Heart left ventricle (tissue), 13 donors: ENCODE results near the gene HSPA12A.

Experiments used
- POLR2A ChIP-seq, 2 donors: fragments of 450-650 bp; IDR thresholded peaks; one replicate each; pipeline ENCODE4 v1.6.1; 2017; ENCODE audit warnings: antibody characterized with exemption in 2 of 2, mild to moderate bottlenecking in 2 of 2, moderate library complexity in 2 of 2
- TF ChIP-seq, protein P1 (sequence below), 12 donors: fragments of 200-600 bp; sonication (generic) in 4 of 12; IDR thresholded peaks; one replicate each; pipeline versions ENCODE4 v1.5.0 to v1.8.0; 2018 to 2022; ENCODE audit warnings: antibody characterized with exemption in 12 of 12, mild to moderate bottlenecking in 5 of 12
- donor health status: ischemic (EF 13 %, LVEDD 7.1; RV severe dilation, severe dysfunction).
- donor health status: DM: no; HTN: yes; CAD: no.
- donor health status: DM: no; HTN: no; CAD: no.
- donor health status: ischemic (EF 25% LVEDD 6.9; RV normal size, moderate dysfunction).
- donor health status: ischemic (EF 25% LVEDD 5.7; RV mildly dilated, moderate dysfunction).
- donor health status: ischemic (EF 35%, LVEDD 5.7; RV mildly dilated, moderate dysfunction).
- donor health status: nonischemic (EF 11% LVEDD 7.7; RV severe dilation, severe dysfunction).
- donor health status: DM: yes; HTN: yes; CAD: no.
- donor health status: PGD.
- donor health status: ischemic (EF 29% LVEDD 5.4; RV normal size, mild dysfunction).
- donor health status: nonischemic (EF 23%, LVEDD 6.1; RV moderate dilation, normal function).

DNA sequence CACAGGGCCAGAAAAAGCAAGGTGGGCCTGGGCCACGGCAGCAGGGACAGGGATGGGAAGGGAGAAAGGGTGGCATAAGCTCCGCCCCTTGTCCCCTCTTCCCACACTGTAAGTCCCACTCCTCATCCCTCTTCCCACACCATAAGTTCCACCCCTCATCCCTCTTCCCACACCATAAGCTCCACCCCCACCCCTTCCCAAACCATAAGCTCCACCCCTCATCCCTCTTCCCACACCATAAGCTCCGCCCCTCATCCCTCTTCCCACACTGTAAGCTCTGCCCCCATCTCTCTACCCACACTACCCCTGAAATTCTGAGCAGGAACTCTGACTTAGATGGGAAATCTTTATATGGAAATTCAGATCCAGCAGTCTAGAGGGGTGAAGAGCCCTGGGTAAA, 55.7 kb downstream of the HSPA12A start:
- TF ChIP-seq POLR2A (IDR thresholded peaks at IDR 0.05), result no peak
- TF ChIP-seq, protein P1, sequence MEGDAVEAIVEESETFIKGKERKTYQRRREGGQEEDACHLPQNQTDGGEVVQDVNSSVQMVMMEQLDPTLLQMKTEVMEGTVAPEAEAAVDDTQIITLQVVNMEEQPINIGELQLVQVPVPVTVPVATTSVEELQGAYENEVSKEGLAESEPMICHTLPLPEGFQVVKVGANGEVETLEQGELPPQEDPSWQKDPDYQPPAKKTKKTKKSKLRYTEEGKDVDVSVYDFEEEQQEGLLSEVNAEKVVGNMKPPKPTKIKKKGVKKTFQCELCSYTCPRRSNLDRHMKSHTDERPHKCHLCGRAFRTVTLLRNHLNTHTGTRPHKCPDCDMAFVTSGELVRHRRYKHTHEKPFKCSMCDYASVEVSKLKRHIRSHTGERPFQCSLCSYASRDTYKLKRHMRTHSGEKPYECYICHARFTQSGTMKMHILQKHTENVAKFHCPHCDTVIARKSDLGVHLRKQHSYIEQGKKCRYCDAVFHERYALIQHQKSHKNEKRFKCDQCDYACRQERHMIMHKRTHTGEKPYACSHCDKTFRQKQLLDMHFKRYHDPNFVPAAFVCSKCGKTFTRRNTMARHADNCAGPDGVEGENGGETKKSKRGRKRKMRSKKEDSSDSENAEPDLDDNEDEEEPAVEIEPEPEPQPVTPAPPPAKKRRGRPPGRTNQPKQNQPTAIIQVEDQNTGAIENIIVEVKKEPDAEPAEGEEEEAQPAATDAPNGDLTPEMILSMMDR (IDR thresholded peaks at IDR 0.05), result no peak
